Upper lobe of left lung (tissue), 4 donors: ENCODE data around the gene AP5Z1.

Experiments used
- POLR2AphosphoS5 ChIP-seq, 2 donors: sonication (generic); formaldehyde crosslinking; IDR thresholded peaks; one replicate each; pipeline ENCODE4 v1.5.1; 2017; ENCODE audit warnings: antibody characterized with exemption in 2 of 2
- TF ChIP-seq, protein P1 (sequence below), 6 experiments: fragments of 450-650 bp in 4 of 6; fragments of 200-600 bp in 2 of 6; sonication (generic) in 2 of 6; IDR thresholded peaks; one replicate each; pipeline ENCODE4 v1.5.1; 2016 to 2019; ENCODE audit warnings: antibody characterized with exemption in 6 of 6

- TF ChIP-seq, protein P1, sequence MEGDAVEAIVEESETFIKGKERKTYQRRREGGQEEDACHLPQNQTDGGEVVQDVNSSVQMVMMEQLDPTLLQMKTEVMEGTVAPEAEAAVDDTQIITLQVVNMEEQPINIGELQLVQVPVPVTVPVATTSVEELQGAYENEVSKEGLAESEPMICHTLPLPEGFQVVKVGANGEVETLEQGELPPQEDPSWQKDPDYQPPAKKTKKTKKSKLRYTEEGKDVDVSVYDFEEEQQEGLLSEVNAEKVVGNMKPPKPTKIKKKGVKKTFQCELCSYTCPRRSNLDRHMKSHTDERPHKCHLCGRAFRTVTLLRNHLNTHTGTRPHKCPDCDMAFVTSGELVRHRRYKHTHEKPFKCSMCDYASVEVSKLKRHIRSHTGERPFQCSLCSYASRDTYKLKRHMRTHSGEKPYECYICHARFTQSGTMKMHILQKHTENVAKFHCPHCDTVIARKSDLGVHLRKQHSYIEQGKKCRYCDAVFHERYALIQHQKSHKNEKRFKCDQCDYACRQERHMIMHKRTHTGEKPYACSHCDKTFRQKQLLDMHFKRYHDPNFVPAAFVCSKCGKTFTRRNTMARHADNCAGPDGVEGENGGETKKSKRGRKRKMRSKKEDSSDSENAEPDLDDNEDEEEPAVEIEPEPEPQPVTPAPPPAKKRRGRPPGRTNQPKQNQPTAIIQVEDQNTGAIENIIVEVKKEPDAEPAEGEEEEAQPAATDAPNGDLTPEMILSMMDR (IDR thresholded peaks at IDR 0.05) = no peak
- no peak for TF ChIP-seq POLR2AphosphoS5 (IDR thresholded peaks at IDR 0.05)
Observed at GRCh38 chr7:4814433-4814832, 39.0 kb downstream of the AP5Z1 start.
